Hippocampal formation (tissue), 2 donors: ENCODE data around the gene NEO1.

ENCODE experiments used
- DNase-seq, 2 donors: peaks; one replicate each; lab custom pipeline; 2025; lab: John Stamatoyannopoulos, UW

NEO1 gene

DNA sequence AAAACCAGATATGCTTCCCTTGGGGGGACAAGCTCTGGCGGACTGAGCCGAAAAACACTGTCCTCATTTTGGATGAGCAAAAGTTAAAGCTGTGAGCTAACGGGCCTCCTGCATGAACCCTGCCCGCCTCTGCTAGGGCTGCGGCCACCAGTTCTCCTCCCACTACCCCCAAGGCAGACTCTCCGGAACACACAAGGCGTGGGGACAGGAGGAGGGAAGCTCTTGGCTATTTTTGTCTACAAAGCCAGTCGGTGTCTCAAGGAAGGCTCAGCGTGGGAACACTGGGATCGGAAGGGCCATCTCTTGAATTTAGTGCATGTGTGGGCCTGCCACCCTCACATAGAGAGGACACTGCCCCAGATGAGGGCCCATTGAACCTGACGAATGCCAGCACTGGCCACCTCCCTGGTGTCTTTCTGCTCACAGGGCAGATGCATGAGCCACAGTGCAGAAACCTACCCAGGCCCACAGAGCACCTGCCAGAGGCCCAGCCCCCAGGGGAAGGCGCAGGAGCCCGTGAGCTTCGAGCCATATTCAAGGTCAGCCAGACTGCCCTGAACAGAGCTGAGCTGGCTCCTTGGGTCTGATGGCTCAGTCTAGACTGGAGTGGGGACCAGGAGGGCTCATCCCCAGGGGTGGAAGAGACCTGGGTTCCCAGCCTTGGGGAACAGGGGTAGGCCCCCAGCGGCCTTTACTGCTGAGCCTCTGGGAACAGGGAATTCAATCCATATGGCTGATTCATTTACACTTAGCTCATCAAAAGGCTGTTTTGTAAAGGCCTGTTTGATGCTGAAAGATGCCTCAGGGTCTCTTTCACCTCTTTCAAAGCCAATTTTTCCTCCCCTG is 278.2 kb downstream of the NEO1 start:
- no peak for DNase-seq

DNA sequence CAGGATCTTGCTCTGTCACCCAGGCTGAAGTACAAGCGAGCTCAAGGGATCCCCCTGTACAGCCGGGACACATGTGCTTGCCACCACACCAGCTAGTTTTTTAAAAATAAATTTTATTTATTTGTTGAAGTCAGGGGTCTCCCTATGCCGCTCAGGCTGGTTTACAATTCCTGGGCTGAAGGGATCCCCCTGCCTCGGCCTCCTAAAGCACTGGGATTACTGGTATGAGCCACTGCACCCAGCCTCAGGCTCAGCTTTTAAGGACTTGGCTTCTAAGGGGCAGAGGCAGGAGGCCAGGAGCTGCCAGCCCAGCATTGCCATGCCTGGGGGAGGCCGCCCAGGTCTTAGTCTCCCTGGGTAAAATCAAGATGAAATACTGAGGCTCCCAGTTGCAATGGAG is 279.2 kb downstream of the NEO1 start:
- DNase-seq, result no peak

DNA sequence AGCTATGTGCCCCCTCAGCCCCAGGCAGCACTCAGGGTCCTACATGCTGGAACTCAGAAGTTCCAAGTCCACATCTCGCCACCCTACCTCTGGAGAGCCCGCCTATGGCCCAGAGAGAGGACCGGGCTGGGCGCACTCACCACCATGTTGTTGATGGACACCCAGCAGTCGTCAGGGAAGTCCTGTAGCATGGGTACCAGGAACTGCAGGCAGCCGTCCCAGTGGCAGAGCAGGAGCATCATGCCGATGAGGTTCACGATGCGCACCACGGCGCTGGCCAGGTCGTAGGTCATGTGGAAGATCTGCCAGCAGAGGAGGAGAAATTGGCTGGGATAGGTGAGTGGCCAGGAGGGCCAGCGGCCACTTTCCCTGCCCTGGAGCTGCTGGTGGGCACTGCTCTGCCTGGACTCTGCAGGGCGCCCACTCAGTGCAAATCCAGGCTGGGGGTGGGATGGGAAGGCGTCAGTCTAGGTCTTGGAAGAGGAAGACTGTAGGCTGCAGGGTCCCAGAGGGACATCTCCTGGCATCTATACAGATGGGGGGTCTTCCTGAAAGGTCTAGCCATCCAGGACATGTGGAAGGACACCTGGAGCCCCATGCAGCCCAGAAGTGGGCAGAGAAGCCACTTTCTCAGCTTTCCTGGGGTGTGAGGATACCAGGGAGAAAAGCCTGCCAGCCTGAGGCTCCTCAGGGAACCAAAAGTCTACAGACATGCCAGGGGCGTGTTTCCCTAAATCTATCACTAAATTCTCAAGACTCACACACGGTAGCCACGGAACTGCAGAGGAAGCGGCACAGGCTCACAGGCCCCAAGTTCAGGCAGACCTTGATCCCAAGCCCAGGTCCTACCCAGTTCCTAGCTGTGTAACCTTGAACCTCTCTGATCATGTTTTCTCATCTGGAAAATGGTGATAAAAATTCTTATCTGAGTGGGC is 280.0 kb downstream of the NEO1 start:
- no peak for DNase-seq

DNA sequence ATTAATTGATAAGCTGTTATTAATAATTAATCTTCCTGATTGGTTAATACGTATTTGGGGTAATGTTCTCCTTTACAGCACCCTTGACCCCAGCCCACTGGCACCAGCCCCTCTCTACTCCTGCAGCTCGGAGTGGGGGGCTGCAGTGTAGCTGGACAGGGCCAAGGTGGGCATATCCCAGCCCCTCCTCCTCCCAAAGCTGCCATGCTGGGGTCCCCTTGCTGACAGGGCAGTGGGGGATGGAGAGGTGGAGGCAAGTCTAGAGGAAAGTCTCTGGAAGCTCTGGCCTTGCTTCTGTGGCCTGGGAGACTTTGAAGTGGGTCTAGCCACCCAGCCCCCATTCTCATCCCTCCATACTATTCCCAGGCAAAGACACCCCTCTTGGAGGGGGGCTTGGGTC is 280.7 kb downstream of the NEO1 start:
- no peak for DNase-seq

DNA sequence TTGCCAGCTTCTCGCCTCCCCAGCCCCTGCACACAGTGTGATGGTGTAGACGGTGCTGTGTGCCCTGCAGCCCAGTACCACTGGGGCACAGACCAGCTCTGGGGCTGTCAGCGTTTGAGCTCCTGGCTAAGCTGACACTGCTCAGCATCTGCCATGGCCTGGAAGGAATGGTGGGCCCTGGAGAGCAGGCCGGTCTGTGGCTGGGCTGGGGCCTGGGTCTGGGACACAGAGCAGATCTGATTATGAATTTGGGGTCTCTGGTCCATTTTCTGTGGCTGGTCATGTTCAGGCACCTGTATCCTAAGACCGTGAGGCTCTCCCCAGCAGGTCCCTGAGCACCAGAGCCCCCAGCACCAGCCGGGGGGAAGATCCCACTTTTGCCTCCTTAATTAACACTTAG is 281.8 kb downstream of the NEO1 start:
- no peak for DNase-seq

DNA sequence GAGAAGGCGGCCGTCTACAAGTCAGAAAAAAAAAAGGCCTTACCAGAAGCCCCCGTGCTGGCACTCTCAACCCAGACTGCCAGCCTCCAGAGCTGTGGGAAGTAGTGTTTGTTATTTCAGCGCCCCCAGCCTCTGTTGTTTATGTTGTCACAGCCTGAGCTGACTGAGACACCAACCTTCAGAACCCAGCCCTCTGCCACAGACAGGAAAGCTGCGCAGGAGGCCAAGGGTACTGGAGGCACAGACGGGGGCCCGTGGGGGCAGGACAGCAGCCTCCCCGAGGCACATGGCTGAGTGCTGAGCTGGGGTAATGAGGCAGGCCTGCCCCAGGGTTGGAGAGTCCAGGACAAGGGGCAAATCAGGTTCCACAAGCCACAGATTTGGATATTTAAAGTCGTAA is 282.8 kb downstream of the NEO1 start:
- DNase-seq, result no peak

DNA sequence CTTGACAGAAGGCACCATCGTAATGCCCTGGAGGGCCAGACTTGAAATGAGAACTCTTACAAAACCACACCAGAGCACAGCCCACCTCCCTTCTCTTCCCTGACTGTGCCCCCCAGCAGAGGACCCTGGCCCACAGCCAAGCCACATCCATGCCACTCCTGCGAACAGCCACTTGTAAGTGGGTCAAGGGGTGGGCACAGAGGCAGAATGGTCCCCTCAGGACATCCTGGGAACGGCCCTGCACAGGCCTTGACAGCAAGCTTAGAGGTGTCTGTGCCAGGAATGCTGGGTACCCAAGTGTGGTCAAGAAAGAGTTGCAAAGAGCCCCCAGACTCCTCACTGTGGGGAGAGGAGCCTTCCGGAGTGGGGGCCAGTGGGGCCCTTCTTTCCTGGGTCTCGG is 283.2 kb downstream of the NEO1 start:
- no peak for DNase-seq

DNA sequence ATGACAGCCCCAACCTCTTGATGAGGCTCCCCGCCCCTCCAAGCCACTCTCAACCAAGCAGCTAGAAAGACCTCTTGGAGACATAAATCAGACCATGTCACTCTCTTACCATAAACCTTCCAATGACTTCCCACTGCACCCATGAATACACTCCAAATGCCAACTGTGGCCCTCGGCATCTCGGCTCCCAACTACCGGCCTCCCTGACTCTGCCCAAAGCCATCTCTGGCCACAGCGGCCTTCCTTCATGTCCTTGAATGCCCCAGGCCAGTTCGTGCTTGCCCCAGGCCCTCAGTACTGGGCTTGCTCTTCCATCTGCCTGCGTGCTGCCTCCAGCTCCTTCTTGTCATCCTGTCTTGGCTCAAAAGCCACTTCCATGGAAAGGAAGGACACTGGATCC is 284.5 kb downstream of the NEO1 start:
- DNase-seq, result no peak

DNA sequence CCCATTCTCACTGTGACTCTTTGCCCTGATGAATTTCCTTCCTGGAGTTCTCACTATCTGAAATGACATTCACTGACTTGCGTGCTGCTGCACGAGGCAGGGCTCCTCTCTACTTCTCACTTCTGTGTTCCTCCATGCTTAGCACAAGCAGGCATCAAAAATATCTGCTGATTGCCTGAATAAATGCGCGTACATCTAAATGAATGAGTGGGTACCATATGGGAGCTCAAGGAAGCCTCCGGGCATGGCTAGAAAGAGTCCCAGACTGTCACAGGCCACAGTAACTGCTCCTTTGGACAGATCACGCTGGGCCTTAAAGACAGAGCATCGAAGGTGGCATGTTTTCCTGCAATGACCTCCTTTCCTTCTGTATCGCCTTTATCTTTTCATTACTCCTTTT is 284.9 kb downstream of the NEO1 start:
- no peak for DNase-seq

DNA sequence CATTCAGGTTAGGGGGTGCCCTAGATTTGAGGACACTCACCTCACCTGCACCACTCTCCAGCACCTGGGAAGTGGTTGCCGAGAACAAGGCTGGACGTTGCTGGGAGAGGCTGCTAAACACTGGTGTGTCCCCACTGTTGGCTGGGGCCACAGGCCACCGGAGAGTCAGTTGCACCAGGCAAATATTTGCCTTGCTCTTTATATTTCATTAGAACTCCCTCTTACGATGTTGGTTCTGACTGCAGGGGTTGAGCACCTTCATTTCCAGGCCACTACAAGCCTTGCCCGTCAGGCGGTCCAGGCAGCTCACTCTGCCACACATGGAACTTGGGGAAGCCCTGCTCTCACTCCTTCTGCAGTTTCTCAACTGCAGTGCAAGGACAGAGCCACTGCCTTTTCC is 285.8 kb downstream of the NEO1 start:
- DNase-seq, result no peak

DNA sequence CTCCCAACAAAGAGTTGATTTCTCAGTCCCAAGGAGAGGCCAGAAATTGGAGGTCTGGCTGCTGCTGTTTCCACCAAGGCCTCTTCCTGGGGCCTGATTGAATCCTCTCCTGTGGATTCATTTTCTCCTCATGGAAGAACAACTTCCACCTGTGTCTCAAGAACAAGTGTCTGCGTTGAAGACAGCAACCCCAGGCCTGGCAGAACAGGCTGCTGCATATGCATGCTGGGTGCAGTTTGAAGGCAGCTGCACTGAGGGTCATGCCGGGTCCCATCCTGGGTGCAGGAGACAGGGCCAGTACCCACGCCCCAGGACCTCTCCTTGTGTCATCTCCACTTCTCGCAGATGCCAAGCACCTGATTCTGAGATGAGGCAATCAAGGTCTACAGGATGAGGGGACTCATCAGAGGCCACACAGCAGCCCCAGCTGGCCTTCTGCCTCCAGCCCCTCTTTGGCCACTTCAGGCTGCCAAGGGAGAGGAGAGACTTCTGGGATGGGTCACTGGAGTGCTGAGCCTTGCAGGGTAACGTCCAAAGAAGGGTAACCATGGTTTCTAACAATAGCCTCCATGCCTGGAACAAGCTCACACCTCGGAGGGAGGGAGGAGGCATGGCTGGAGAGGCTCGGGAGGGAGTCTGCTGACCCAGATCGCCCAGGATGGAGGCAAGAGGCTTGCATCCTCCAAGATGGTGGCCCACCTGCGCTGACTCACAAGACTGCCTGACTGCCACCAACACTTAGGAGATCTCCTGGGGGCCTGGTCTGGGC is 286.5 kb downstream of the NEO1 start:
- no peak for DNase-seq

DNA sequence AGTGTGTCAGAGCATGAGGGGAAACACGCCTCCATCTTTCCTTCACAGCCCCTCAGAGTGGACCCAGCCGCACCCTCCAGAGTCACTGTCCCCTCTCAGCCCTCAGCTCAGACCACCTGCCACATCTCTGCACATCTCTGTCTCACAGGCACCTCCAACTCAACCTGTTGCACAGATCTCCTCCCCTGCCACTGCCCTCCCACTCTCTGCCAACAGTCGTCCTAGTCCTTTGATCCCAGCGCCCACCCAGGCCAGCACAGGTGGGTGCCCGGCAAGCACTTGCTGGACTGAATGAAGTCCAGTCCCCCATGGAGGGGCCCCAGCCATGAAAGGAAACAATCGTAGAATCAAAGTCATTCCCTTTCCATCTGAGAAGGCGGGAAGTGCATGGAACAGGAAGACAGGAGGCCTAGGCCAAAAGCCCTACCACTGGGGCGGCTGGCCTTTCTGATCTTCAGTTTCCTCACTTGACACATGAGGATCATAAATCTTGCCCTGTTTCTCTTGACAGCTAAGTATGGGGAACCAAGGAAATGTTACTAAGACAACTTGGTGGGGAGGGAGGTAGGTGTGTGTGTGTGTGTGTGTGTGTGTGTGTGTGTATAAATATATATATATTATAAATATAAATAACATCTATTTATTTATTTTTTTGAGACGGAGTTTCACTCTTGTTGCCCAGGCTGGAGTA is 288.4 kb downstream of the NEO1 start:
- DNase-seq, result no peak

DNA sequence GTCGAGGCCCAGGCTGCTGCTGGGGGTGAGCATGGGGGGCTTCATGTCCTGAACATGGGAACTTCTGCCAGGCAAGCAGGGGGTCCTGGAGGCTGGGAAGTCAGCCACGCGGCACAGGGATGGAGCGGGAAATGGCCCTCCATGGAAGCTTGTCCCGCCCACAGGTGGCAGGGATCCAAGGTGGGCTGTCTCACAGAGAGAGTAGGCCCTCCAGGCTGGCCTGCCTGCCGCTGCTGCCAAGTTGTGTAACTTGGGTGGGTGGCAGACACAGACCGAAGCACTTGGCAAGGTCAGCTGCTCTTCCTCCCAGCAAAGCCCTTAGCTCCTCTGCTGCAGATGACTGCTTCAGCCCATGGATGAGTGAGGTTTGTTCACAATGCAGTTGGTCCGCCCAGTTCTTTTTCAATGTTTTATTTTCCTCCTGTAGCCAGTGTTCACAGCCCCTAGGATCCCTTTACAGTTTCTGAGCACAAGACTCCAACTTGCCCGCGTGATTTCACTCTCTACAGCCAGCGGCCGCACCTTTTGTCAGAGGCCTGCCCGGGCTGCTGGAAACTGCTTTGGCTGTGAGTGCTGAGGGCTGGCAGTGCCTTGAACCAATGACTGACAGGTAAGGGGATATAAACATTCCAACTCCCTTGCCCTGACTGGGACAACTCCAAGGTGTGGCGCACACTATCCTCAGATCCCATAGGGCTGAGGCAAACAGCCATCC is 289.8 kb downstream of the NEO1 start:
- DNase-seq, result peak in 1 of 2 donors; percentile 11

DNA sequence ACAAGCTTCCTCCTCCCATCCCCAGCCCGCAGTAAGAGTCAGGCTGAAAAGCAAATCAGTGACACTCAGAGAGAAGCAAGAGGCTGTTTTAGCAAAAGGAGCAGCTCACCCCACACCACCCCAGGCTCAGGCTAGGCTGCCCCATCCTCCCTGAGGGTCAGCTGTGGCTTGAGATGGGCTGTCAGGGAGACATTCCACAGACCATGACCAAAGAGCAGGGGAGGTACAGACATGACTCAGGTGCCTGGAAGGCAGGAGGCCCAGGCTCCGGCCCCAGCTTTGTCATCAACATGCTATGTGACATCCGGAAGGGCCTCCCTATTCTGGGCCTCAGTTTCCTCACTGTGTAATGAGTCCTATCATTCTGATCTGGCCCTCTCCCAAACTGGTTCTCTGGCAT is 291.8 kb downstream of the NEO1 start:
- no peak for DNase-seq

DNA sequence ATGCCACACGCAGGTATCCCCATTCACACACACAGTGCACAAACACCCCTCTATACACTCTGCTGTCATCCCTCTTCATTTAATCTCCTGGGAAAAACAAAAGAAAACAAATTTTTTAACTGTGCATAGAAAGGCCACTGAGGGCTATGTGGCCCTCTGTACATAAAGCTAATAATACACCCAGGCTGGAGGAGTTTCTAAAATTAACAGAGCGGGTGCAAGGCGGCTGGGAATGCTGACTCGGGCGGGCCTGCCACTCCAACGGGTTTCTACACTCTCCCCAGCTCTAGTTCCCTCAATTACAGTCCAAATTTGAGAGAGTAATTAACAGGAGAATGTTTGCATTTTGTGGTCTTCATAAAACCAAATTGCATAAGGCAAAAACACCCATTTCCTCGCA is 293.4 kb downstream of the NEO1 start:
- DNase-seq, result no peak

DNA sequence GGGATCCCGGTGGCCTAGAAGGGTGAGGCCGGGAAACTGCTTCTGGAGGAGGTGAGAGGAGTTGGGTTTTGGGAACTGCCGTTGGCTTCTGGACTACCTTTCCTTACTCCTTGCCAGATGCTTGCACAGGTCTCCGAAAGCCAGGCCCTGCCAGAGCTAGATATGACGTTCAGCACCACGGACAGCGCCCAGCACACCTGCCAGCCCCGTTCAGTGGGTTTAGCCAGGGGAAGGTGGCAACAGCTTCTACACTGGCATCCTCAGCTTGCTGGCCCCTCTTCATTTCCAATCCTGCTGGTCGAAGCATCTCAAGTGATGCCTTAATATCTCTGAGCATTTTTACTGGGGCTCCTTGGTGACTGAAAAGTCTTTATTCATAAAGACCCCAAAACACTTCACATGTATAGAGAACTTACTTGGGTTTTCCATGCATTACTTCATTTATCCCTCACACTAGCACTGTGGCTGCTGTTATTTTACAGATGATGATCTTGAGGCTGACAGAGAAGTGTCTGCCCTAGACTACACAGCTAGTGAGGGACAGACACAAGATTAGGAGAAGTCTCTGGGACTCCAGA is 294.6 kb downstream of the NEO1 start:
- no peak for DNase-seq

DNA sequence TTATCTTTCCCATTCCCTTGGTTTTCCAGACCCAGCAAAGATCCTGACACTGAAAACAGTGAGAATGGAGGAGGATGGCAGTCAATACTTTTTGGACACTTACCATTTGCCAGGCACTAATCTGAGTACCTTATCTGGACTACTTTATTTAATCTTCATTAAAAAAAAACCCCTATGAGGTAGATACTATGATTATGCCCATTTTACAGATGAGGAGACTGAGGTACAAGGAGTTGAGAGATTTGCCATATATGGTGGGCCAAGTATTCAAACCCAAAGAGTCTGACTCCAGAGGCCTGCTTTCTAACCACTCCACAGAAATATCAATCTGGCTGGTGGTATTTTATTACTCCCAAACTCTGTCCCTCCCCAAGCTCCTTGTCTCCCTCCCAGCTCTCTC is 296.9 kb downstream of the NEO1 start:
- no peak for DNase-seq

DNA sequence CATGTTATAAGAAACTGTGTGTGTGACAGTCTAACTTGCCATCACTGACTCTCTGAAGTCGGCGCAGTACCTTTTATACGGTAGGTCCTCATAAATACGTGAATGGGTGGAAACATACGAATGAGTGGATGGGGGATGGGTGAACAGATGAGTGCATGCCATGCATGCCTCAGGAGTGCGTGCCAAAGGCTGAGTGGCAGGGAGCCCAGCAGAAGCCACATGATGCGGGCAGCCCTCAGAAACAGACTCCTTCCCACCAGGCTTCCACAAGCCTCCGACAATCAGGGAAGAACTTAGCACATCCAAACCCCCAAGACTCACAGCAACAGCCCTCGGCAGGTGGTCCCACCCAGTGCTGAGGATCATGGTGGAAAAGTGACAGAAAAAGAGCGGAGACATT is 299.8 kb downstream of the NEO1 start:
- peak in 1 of 2 donors; percentile 7 for DNase-seq

DNA sequence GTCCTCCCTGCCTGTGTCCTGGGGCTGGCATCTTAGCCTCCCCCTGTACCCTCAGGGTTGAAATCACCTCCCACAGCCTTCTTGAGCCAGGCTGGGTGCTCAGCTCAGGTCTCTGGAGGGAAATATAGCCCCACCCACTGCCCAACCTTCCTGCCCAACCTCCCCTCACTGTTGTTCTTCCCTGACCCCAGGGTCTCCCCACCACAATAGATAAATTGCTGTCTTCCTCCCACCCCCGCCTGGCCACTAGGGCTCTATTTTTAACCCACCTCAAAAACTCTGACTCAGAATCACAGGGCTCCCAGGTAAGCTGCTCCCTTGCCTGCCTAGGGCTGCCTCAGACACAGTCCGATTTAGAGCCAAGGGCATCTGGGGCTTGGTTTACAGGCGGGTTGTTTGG is 301.5 kb downstream of the NEO1 start:
- DNase-seq, result no peak

DNA sequence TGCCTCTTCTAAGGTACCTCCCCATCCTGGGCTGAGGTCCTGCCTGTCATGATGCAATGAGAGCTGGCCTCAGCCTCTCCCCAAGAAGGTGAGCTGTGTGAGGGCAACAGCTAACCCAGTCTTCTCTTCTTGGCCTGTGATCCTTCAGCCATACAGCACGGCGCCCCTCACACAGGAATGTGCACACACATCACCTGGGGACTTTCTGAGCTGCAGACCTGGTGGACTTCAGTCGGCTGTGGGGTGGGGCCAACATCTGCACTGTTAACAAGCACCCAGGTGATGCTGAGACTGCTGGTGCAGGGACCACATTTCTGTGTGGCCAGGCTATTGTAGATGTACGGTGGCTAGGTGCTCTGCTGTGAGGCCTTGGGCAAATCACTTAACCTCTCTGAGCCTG is 302.0 kb downstream of the NEO1 start:
- DNase-seq, result no peak
